CD8-positive, alpha-beta memory T cell (primary cell): ENCODE data around the gene NEK2. TPM values are rescaled to one million over a fixed set of nuclear protein-coding genes. Genes with fewer than 3 reads are reported as not detected.
"Not testable (repeated sequence)": the region's sequence is repeated elsewhere in the genome, so short reads cannot be mapped to it uniquely, and the experiment has no call there.

Source experiments
- CTCF ChIA-PET: fragments of 350-600 bp; sonication (Branson Sonifier 250); formaldehyde crosslinking; loops from one replicate; lab custom pipeline; 2021; ENCODE audit warnings: antibody characterized with exemption; lab: Charles Lee
- POLR2A ChIA-PET: fragments of 350-600 bp; sonication (Branson Sonifier 250); formaldehyde crosslinking; loops from one replicate; lab custom pipeline; 2021; ENCODE audit warnings: antibody characterized with exemption; lab: Charles Lee
- DNase-seq, 5 donors: peaks; one replicate each; pipeline versions ENCODE4 v3.0.0 to v3.0.0-alpha.2; 2020 to 2022; ENCODE audit warnings: mixed read lengths in 1 of 5
- H3K27ac ChIP-seq: one replicate; pipeline ENCODE4 v1.7.0; 2013; ENCODE audit warnings: low read depth, mild to moderate bottlenecking, low read length, moderate library complexity
- H3K27me3 ChIP-seq: 2 replicates; pipeline ENCODE4 v1.7.0; 2013; ENCODE audit warnings: low read length, mild to moderate bottlenecking; ENCODE audit not compliant: insufficient read depth, poor library complexity, severe bottlenecking
- H3K36me3 ChIP-seq: 2 replicates; pipeline ENCODE4 v1.7.0; 2013; ENCODE audit warnings: mild to moderate bottlenecking, low read length, moderate library complexity; ENCODE audit not compliant: insufficient read depth
- H3K4me1 ChIP-seq: 2 replicates; pipeline ENCODE4 v1.7.0; 2013; ENCODE audit warnings: mild to moderate bottlenecking, low read length, moderate library complexity; ENCODE audit not compliant: insufficient read depth
- H3K4me3 ChIP-seq: 2 replicates; pipeline ENCODE4 v1.7.0; 2013; ENCODE audit warnings: mild to moderate bottlenecking, low read length
- H3K9me3 ChIP-seq: 2 replicates; pipeline ENCODE4 v1.7.0; 2013; ENCODE audit warnings: mild to moderate bottlenecking, low read length
- H3K27ac Mint-ChIP-seq, 8 donors: one replicate each; pipeline ENCODE4 v1.8.0; 2020 to 2021; ENCODE audit warnings: mixed read lengths in 8 of 8, mild to moderate bottlenecking in 6 of 8, inconsistent platforms in 3 of 8, moderate library complexity in 3 of 8
- H3K27me3 Mint-ChIP-seq, 2 donors: one replicate each; pipeline ENCODE4 v1.8.0; 2020 to 2021; ENCODE audit warnings: mixed read lengths in 2 of 2, mild to moderate bottlenecking in 1 of 2, moderate library complexity in 1 of 2
- H3K36me3 Mint-ChIP-seq, 3 donors: one replicate each; pipeline ENCODE4 v1.8.0; 2020 to 2021; ENCODE audit warnings: mixed read lengths in 3 of 3, inconsistent platforms in 1 of 3, mild to moderate bottlenecking in 1 of 3
- H3K4me1 Mint-ChIP-seq, 3 donors: one replicate each; pipeline ENCODE4 v1.8.0; 2020 to 2021; ENCODE audit warnings: mixed read lengths in 3 of 3, inconsistent platforms in 1 of 3, mild to moderate bottlenecking in 1 of 3
- H3K4me3 Mint-ChIP-seq, 7 donors: one replicate each; pipeline ENCODE4 v1.8.0; 2020 to 2021; ENCODE audit warnings: mixed read lengths in 7 of 7, mild to moderate bottlenecking in 6 of 7, moderate library complexity in 4 of 7, inconsistent platforms in 2 of 7
- H3K9me3 Mint-ChIP-seq, 5 donors: one replicate each; pipeline ENCODE4 v1.8.0; 2020 to 2022; ENCODE audit warnings: mixed read lengths in 5 of 5, mild to moderate bottlenecking in 3 of 5, moderate library complexity in 2 of 5, inconsistent platforms in 1 of 5
- polyA plus RNA-seq: library from polyadenylated mRNA; unstranded; fragments of 300-500 nt; fragmentation: Illumina TruSeq; gene quantifications from one replicate; pipeline ENCODE4 v1.2.3, GENCODE V29; 2021
- total RNA-seq, 2 experiments: library from RNA; stranded (reverse); gene quantifications; one replicate each; pipeline ENCODE4 v1.2.3, GENCODE V29; 2021

Gene NEK2
- total and polyA plus RNA-seq, 3 experiments from 2014 or later: 0.51 to 14.8 (median 14.1) TPM

GRCh38 chr1:211627259-211627658 is 48.2 kb downstream of the NEK2 start:
- DNase-seq: no peak
- Histone ChIP-seq H3K27me3 (no peaks in the 10 kb centered on the region), H3K27ac (no peak overlapping the region), H3K4me1 (no peaks in the 10 kb centered on the region), H3K4me3 (no peak overlapping the region), H3K36me3 (no peaks in the 10 kb centered on the region), H3K9me3 (no peaks in the 10 kb centered on the region)
- Mint-ChIP-seq H3K27me3 (peaks cover 0 to 7% of the 10 kb centered on the region in 2 donors), H3K4me1 (peaks cover 0 to 7% (median 5%) of the 10 kb centered on the region in 3 donors), H3K36me3 (no peaks in the 10 kb centered on the region), H3K27ac (peak overlapping the region in 1 of 8 donors; percentile 22), H3K4me3 (no peak overlapping the region), H3K9me3 (no peaks in the 10 kb centered on the region)
- ChIA-PET CTCF (no interaction called here), POLR2A (no interaction called here)

DNA sequence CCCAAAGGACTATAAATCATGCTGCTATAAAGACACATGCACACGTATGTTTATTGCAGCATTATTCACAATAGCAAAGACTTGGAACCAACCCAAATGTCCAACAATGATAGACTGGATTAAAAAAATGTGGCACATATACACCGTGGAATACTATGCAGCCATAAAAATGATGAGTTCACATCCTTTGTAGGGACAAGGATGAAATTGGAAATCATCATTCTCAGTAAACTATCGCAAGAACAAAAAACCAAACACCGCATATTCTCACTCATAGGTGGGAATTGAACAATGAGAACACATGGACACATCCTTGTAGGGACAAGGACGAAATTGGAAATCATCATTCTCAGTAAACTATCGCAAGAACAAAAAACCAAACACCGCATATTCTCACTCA is 49.6 kb downstream of the NEK2 start:
- DNase-seq, H3K27ac ChIP-seq, H3K27ac Mint-ChIP-seq, H3K4me1 ChIP-seq, H3K27me3 ChIP-seq, H3K9me3 ChIP-seq, H3K9me3 Mint-ChIP-seq, H3K4me3 ChIP-seq, H3K36me3 ChIP-seq, H3K4me1 Mint-ChIP-seq, CTCF ChIA-PET, H3K27me3 Mint-ChIP-seq, H3K36me3 Mint-ChIP-seq, POLR2A ChIA-PET, H3K4me3 Mint-ChIP-seq: not testable (repeated sequence)

- Mint-ChIP-seq H3K27ac (no peak overlapping the region), H3K36me3 (no peaks in the 10 kb centered on the region), H3K4me3 (no peak overlapping the region), H3K27me3 (peaks cover 0 to 5% of the 10 kb centered on the region in 2 donors), H3K4me1 (peaks cover 0 to 7% (median 5%) of the 10 kb centered on the region in 3 donors), H3K9me3 (no peaks in the 10 kb centered on the region)
- Histone ChIP-seq H3K4me1 (no peaks in the 10 kb centered on the region), H3K4me3 (no peak overlapping the region), H3K27ac (no peak overlapping the region), H3K9me3 (no peaks in the 10 kb centered on the region), H3K27me3 (no peaks in the 10 kb centered on the region), H3K36me3 (no peaks in the 10 kb centered on the region)
- ChIA-PET POLR2A (interaction anchor here (0.9 kb wide), 1 partner anchor 47 kb away, joined by 3 read pairs; no protein-coding TSS in a partner anchor), CTCF (interaction anchor here (0.8 to 1.5 kb wide), 5 partner anchors 9 to 111 kb away, joined by 3 to 7 read pairs (median 3); partner anchors contain the start of gene SLC30A1)
- peak in 4 of 5 donors; percentile 6 to 64 (median 25) for DNase-seq
Measured at GRCh38 chr1:211625040-211625439, 50.4 kb downstream of the NEK2 start.

- Mint-ChIP-seq H3K36me3 (no peaks in the 10 kb centered on the region), H3K27me3 (peaks cover 0 to 5% of the 10 kb centered on the region in 2 donors), H3K9me3 (no peaks in the 10 kb centered on the region), H3K4me3 (no peak overlapping the region), H3K4me1 (peaks cover 0 to 7% (median 5%) of the 10 kb centered on the region in 3 donors), H3K27ac (no peak overlapping the region)
- Histone ChIP-seq H3K27me3 (no peaks in the 10 kb centered on the region), H3K4me1 (no peaks in the 10 kb centered on the region), H3K9me3 (no peaks in the 10 kb centered on the region), H3K27ac (no peak overlapping the region), H3K4me3 (no peak overlapping the region), H3K36me3 (no peaks in the 10 kb centered on the region)
- CTCF ChIA-PET: interaction anchor here (0.7 kb wide), 1 partner anchor 19 kb away, joined by 3 read pairs; no protein-coding TSS in a partner anchor
- POLR2A ChIA-PET: no interaction called here
- DNase-seq: no peak
Measured at GRCh38 chr1:211623515-211623914, 51.9 kb downstream of the NEK2 start.

DNA sequence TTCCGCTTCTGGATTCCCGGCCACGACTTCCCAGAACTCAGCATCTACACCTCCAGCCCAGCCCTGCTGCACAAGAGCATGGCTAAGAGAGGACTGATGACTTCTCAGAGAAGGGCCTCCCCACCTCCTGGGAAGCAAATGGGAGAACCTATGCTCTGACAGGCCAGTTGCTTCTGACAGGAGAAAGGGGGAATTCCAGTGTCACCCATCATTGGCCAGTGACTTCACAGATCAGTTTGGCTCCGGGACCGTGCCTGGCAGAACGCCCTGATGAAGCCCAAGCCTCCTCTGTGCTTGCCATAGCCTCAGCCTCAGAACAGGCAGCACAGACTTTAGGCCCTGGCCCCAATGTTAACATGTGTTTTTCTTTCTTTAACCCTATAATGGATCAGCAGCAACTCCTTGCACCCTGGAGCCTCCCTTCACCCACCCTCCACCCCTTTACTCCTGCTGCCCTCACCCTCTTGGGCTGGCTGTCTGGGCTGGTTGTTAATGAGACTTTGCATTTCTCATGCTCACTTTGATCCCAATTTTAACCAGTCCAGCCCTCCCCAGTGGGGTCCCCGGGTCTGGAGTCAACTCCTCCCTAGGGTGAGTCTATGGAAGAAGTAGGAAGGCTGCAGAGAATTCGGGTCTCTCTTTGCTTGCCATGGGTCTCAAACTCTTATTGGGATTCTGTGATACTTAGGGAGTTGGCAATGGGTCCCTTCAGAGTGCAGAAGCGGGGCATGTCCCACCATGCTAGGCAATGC is 53.8 kb downstream of the NEK2 start:
- H3K27ac Mint-ChIP-seq: no peak overlapping the region
- CTCF ChIA-PET: no interaction called here
- no peaks in the 10 kb centered on the region for H3K27me3 ChIP-seq
- peaks cover 0 to 7% (median 5%) of the 10 kb centered on the region in 3 donors for H3K4me1 Mint-ChIP-seq
- H3K9me3 Mint-ChIP-seq: no peaks in the 10 kb centered on the region
- no peaks in the 10 kb centered on the region for H3K9me3 ChIP-seq
- DNase-seq: no peak
- POLR2A ChIA-PET: interaction anchor here (0.6 kb wide), 1 partner anchor 26 kb away, joined by 3 read pairs; no protein-coding TSS in a partner anchor
- no peak overlapping the region for H3K27ac ChIP-seq
- H3K27me3 Mint-ChIP-seq: peaks cover 0 to 5% of the 10 kb centered on the region in 2 donors
- H3K4me1 ChIP-seq: no peaks in the 10 kb centered on the region
- H3K4me3 Mint-ChIP-seq: no peak overlapping the region
- H3K4me3 ChIP-seq: no peak overlapping the region
- no peaks in the 10 kb centered on the region for H3K36me3 ChIP-seq
- H3K36me3 Mint-ChIP-seq: no peaks in the 10 kb centered on the region

- DNase-seq: no peak
- H3K27me3 Mint-ChIP-seq: peaks cover 0 to 5% of the 10 kb centered on the region in 2 donors
- no peak overlapping the region for H3K4me3 ChIP-seq
- H3K36me3 ChIP-seq: no peaks in the 10 kb centered on the region
- H3K27me3 ChIP-seq: no peaks in the 10 kb centered on the region
- H3K9me3 ChIP-seq: no peaks in the 10 kb centered on the region
- ChIA-PET POLR2A (no interaction called here), CTCF (interaction anchor here (0.7 kb wide), 1 partner anchor 1141 kb away, joined by 3 read pairs; no protein-coding TSS in a partner anchor)
- H3K9me3 Mint-ChIP-seq: no peaks in the 10 kb centered on the region
- no peak overlapping the region for H3K4me3 Mint-ChIP-seq
- H3K27ac ChIP-seq: no peak overlapping the region
- no peaks in the 10 kb centered on the region for H3K36me3 Mint-ChIP-seq
- peaks cover 0 to 7% (median 5%) of the 10 kb centered on the region in 3 donors for H3K4me1 Mint-ChIP-seq
- no peak overlapping the region for H3K27ac Mint-ChIP-seq
- H3K4me1 ChIP-seq: no peaks in the 10 kb centered on the region
Measured at GRCh38 chr1:211620097-211620496, 55.3 kb downstream of the NEK2 start.

DNA sequence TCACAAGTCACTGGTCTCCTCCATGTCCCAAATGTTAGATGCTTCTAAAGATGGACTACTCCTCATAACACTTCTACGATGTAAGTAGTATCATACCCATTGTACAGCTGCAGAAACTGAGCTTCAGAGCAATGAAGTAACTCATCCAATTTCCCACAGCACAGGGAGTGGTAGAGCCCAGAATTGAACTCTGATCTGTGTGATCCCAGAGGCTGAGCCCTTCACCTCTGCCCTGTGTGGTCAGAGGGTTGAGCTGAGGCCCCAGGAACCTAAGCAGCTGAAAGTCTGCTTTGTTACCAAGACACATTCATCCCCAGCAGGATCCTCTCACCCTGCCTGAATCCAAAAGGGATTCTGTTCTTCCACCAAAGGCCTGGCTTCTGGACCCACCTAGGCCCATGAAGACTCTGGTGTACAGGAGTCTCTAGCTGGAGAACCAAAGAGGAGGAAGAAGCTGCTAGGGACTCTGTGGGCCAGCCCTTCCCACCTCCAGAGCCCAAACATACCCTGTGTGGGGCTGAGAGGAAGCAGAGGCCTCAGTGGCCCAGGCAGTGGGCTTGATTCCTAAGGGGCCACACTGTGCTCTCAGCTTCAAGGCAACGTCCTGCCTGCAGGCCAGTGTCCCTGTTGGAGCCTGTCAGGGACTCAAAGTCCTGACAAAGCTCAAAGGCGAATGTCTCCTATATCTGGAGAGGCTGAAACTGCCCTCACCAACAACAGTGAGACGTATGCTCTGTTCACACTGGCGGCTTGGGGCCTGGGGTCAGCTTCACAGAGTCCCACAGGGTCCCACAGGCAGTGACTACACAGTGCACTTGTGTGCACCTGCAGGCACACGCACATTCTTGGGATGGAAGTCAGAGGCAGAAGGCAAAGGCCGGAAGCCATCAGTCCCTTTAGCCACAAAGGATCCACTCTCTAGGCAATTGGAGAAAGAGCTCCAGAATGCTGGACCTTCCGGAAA is 56.1 kb downstream of the NEK2 start:
- POLR2A ChIA-PET: no interaction called here
- no peaks in the 10 kb centered on the region for H3K36me3 Mint-ChIP-seq

More for the DNA sequence above, 56.1 kb downstream of the NEK2 start:
- H3K9me3 Mint-ChIP-seq: no peaks in the 10 kb centered on the region
- H3K4me3 ChIP-seq: no peak overlapping the region
- no peaks in the 10 kb centered on the region for H3K36me3 ChIP-seq
- no peak overlapping the region for H3K27ac ChIP-seq
- no peaks in the 10 kb centered on the region for H3K4me1 ChIP-seq
- no peak overlapping the region for H3K4me3 Mint-ChIP-seq
- no peak for DNase-seq
- H3K9me3 ChIP-seq: no peaks in the 10 kb centered on the region
- H3K27me3 ChIP-seq: no peaks in the 10 kb centered on the region
- no peak overlapping the region for H3K27ac Mint-ChIP-seq
- peaks cover 0 to 7% (median 5%) of the 10 kb centered on the region in 3 donors for H3K4me1 Mint-ChIP-seq
- H3K27me3 Mint-ChIP-seq: peaks cover 0 to 5% of the 10 kb centered on the region in 2 donors
- CTCF ChIA-PET: interaction anchor here (0.7 to 2.0 kb wide), 2 partner anchors 32 to 1142 kb away, joined by 3 to 4 read pairs; no protein-coding TSS in a partner anchor
